ENCODE measurements around the gene SPP1. TPM values are rescaled to one million over a fixed set of nuclear protein-coding genes. Genes with fewer than 3 reads are reported as not detected.

Gene SPP1
- total RNA-seq, 4 donors from 2014 or later: 1.4 to 13.6 (median 6.0) TPM; not detected in 1

DNA sequence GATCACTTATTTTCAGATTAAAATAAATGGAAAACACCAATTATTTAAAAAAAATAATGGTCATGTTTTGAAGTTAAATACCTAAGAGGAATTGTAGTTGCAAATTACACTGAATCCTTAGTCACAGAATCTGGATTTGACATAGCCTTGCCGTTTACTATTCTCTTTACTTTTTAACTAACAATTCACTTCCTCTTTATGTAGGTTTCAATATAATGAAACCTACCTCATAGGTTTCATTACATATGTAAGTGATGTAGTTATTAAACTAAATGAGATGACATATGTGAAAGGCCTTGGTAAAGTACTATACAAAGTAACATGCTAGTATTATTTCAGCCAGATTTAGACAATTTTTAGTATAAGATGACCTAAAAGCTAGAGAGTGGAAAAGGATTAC, 6.5 kb downstream of the SPP1 start:
- Histone ChIP-seq H3K4me3 (no peak overlapping the region), H3K27me3 (no peaks in the 10 kb centered on the region), H3K36me3 (no peaks in the 10 kb centered on the region), H3K9me3 (no peaks in the 10 kb centered on the region), H3K27ac (no peak overlapping the region), H3K4me1 (no peaks in the 10 kb centered on the region)
- intact Hi-C loops (cut with DNase I; ENCODE audit: low total_unique reads): no loop called here
- TF ChIP-seq, protein P1, sequence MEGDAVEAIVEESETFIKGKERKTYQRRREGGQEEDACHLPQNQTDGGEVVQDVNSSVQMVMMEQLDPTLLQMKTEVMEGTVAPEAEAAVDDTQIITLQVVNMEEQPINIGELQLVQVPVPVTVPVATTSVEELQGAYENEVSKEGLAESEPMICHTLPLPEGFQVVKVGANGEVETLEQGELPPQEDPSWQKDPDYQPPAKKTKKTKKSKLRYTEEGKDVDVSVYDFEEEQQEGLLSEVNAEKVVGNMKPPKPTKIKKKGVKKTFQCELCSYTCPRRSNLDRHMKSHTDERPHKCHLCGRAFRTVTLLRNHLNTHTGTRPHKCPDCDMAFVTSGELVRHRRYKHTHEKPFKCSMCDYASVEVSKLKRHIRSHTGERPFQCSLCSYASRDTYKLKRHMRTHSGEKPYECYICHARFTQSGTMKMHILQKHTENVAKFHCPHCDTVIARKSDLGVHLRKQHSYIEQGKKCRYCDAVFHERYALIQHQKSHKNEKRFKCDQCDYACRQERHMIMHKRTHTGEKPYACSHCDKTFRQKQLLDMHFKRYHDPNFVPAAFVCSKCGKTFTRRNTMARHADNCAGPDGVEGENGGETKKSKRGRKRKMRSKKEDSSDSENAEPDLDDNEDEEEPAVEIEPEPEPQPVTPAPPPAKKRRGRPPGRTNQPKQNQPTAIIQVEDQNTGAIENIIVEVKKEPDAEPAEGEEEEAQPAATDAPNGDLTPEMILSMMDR (IDR thresholded peaks at IDR 0.05 in 4 of 5, conservative IDR thresholded peaks at IDR 0.05 in 1 of 5): no peak
- TF ChIP-seq POLR2A (IDR thresholded peaks at IDR 0.05): no peak
- ATAC-seq (no peak), DNase-seq (no peak)
- in situ Hi-C loops (cut with MboI; ENCODE audit: low sequenced_read_pairs in 4 of 4): no loop called here

DNA sequence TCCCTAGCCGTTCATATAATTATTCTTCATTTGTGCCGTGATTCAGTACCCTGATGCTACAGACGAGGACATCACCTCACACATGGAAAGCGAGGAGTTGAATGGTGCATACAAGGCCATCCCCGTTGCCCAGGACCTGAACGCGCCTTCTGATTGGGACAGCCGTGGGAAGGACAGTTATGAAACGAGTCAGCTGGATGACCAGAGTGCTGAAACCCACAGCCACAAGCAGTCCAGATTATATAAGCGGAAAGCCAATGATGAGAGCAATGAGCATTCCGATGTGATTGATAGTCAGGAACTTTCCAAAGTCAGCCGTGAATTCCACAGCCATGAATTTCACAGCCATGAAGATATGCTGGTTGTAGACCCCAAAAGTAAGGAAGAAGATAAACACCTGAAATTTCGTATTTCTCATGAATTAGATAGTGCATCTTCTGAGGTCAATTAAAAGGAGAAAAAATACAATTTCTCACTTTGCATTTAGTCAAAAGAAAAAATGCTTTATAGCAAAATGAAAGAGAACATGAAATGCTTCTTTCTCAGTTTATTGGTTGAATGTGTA, 7.0 kb downstream of the SPP1 start:
- in situ Hi-C loops (cut with MboI; ENCODE audit: low sequenced_read_pairs in 4 of 4): no loop called here
- H3K4me3 ChIP-seq: no peak overlapping the region
- no peak for TF ChIP-seq POLR2A (IDR thresholded peaks at IDR 0.05)
- TF ChIP-seq, protein P1 (IDR thresholded peaks at IDR 0.05 in 4 of 5, conservative IDR thresholded peaks at IDR 0.05 in 1 of 5): no peak
- no peaks in the 10 kb centered on the region for H3K27me3 ChIP-seq
- no peak for DNase-seq
- intact Hi-C loops (cut with DNase I; ENCODE audit: low total_unique reads): no loop called here
- H3K4me1 ChIP-seq: no peaks in the 10 kb centered on the region
- no peak overlapping the region for H3K27ac ChIP-seq
- no peaks in the 10 kb centered on the region for H3K9me3 ChIP-seq
- ATAC-seq: no peak
- H3K36me3 ChIP-seq: no peaks in the 10 kb centered on the region

DNA sequence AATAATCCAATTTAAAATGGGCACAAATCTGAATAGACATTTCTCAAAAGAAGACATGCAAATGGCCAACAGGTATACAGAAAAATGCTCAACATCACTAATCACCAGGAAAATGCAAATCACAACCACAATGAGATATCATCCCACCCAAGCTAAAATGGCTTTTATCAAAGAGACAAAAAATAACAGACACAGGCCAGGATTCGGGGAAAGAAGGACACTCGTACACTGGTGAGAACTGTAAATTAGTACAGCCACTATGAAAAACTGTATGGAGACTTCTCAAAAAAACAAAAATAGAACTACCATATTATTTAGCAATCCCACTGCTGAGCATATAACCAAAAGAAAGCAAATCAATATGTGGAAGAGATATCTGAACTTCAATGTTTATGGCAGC, 8.5 kb downstream of the SPP1 start:
- Histone ChIP-seq H3K4me3 (no peak overlapping the region), H3K36me3 (no peaks in the 10 kb centered on the region), H3K27ac (no peak overlapping the region), H3K4me1 (no peaks in the 10 kb centered on the region), H3K27me3 (no peaks in the 10 kb centered on the region), H3K9me3 (no peaks in the 10 kb centered on the region)
- ATAC-seq (no peak), DNase-seq (no peak)
- intact Hi-C loops (cut with DNase I; ENCODE audit: low total_unique reads) (no loop called here), in situ Hi-C loops (cut with MboI; ENCODE audit: low sequenced_read_pairs in 4 of 4) (no loop called here)
- TF ChIP-seq POLR2A (IDR thresholded peaks at IDR 0.05): no peak
- TF ChIP-seq, protein P1 (IDR thresholded peaks at IDR 0.05 in 4 of 5, conservative IDR thresholded peaks at IDR 0.05 in 1 of 5): no peak

DNA sequence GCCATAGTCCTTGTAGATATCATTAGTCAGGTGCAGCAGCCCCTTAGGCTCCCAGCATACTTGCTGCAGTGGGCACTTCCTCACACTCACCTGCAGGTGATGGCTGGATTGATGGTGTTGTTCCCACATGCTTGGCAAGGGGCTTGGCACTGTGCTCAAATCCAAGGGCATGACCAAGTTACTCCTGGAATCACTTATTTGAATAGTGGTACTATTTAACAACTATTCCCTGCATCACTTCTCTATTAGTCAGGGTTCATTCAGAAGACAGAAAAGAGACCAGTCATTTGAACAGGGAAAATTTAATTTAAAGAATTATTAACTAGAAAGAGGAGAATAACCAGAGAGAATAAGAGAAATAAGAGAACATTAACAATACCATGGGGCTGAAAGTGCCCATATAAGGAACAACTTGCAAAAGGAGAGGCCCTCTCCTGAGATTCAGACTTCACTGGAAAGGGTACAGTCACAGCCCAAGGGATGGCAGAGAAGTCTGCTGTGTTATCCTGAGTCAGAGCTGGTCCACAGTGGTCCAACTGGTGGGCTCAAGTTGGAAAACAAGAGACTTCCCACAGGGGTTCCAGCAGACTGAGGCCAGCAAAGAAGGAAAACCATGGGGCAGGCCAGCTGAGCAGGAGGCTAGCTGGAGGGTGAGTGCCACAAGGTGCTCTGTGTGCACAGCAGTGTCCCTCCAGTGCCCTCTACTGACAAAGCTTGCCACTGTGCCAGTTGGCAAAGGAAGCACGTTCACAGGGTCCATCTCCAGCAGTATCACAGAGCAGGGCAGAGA, 9.8 kb downstream of the SPP1 start:
- no peak for TF ChIP-seq POLR2A (IDR thresholded peaks at IDR 0.05)
- TF ChIP-seq, protein P1 (IDR thresholded peaks at IDR 0.05 in 4 of 5, conservative IDR thresholded peaks at IDR 0.05 in 1 of 5): no peak
- intact Hi-C loops (cut with DNase I; ENCODE audit: low total_unique reads): no loop called here
- no peaks in the 10 kb centered on the region for H3K4me1 ChIP-seq
- no peak overlapping the region for H3K27ac ChIP-seq
- in situ Hi-C loops (cut with MboI; ENCODE audit: low sequenced_read_pairs in 4 of 4): no loop called here
- ATAC-seq: peak in 1 of 2 donors; percentile 39
- DNase-seq: no peak
- H3K4me3 ChIP-seq: no peak overlapping the region
- H3K36me3 ChIP-seq: no peaks in the 10 kb centered on the region
- no peaks in the 10 kb centered on the region for H3K27me3 ChIP-seq
- no peaks in the 10 kb centered on the region for H3K9me3 ChIP-seq

Measured in gastrocnemius medialis (tissue), 4 donors.